ENCODE data around the gene OR4D2. TPM values are rescaled to one million over a fixed set of nuclear protein-coding genes. Genes with fewer than 3 reads are reported as not detected.

OR4D2 gene
- total and polyA plus RNA-seq, 2 of the 4 experiments (the other 2 are of a cell fraction) = not detected

DNA sequence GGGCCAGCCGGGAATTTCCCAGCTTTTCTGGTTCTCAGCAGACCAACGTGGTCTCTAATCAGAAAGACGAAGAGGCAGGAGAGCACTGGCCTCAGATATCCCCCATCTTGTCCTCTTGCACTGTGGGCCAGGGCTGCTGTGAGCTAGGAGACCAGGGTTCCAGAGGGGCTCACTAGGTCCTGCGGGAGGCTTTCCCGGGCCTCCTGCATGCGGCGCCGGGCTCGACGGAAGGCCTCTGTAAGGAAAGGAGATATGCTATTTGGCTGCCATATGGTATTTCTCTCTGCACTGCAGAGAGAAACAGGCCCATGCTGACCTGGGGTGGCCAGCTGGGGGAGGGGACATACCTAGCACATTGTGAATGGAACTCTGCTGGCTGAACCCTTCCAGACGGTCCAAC is 39.2 kb downstream of the OR4D2 start:
- no TSS peak for BruUV-seq (replicated peaks)
- Histone ChIP-seq H3K27me3 (ENCODE audit: control insufficient read depth, insufficient read depth, low read length) (no peaks in the 10 kb centered on the region), H2BK120ac (ENCODE audit: low read depth, low read length) (no peak overlapping the region), H3K9me3 (ENCODE audit: control insufficient read depth, insufficient read depth, low read length) (no peaks in the 10 kb centered on the region), H4K5ac (ENCODE audit: low read depth, low read length) (no peak overlapping the region), H3K79me1 (ENCODE audit: low read depth in 1 of 2, low read length in 2 of 2) (no peaks in the 10 kb centered on the region), H3K36me3 (ENCODE audit: control insufficient read depth, insufficient read depth, low read length) (peaks cover 19% of the 10 kb centered on the region), H3K4me2 (ENCODE audit: low read depth, low read length) (no peak overlapping the region), H4K20me1 (ENCODE audit: insufficient read depth, low read length) (no peaks in the 10 kb centered on the region), H2AK5ac (ENCODE audit: low read depth, low read length) (no peak overlapping the region), H3K4me3 (ENCODE audit: insufficient read depth, low read depth, low read length) (no peak overlapping the region), H2BK5ac (ENCODE audit: low read depth, low read length, poor library complexity, severe bottlenecking) (no peak overlapping the region), H2BK20ac (ENCODE audit: low read depth, low read length) (no peak overlapping the region), H4K91ac (ENCODE audit: insufficient read depth, low read depth, low read length) (no peak overlapping the region), H3K18ac (ENCODE audit: low read depth, low read length) (no peak overlapping the region), H3K14ac (replicated peaks; ENCODE audit: low read depth, low read length) (no peak overlapping the region), H3K4me1 (ENCODE audit: control insufficient read depth, insufficient read depth, low read length) (no peaks in the 10 kb centered on the region), H3K9ac (ENCODE audit: low read depth, low read length) (no peak overlapping the region), H2AK9ac (replicated peaks; ENCODE audit: low read depth, low read length, poor library complexity) (no peak overlapping the region), H3K4ac (ENCODE audit: low read depth, low read length) (no peak overlapping the region), H3K9me1 (ENCODE audit: insufficient read depth, low read length) (no peaks in the 10 kb centered on the region), H4K8ac (ENCODE audit: low read depth in 2 of 2, low read length in 2 of 2) (no peak overlapping the region), H3K56ac (ENCODE audit: extremely low read depth, insufficient read depth, low read length) (no peak overlapping the region), H2AFZ (replicated peaks; ENCODE audit: low read length, poor library complexity) (no peak overlapping the region), H3K27ac (ENCODE audit: insufficient read depth, low read length) (no peak overlapping the region), H3K23ac (ENCODE audit: low read depth, low read length) (no peak overlapping the region), H2BK15ac (ENCODE audit: low read depth, low read length) (no peak overlapping the region)
- ChIA-PET CTCF (no interaction called here), POLR2A (ENCODE audit: unreplicated experiment) (no interaction called here)
- DNase-seq = no peak
- TF ChIP-seq SMC3 (IDR thresholded peaks at IDR 0.05; ENCODE audit: low read depth, low read length) = no peak
- no peak for TF ChIP-seq POLR2A (IDR thresholded peaks at IDR 0.05; ENCODE audit: low read depth, low read length)
- TF ChIP-seq FOS (IDR thresholded peaks at IDR 0.05; ENCODE audit: low read depth, low read length) = no peak
- TF ChIP-seq RFX5 (IDR thresholded peaks at IDR 0.05; ENCODE audit: low read depth, low read length) = no peak
- TF ChIP-seq, protein P1, sequence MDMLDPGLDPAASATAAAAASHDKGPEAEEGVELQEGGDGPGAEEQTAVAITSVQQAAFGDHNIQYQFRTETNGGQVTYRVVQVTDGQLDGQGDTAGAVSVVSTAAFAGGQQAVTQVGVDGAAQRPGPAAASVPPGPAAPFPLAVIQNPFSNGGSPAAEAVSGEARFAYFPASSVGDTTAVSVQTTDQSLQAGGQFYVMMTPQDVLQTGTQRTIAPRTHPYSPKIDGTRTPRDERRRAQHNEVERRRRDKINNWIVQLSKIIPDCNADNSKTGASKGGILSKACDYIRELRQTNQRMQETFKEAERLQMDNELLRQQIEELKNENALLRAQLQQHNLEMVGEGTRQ (IDR thresholded peaks at IDR 0.05; ENCODE audit: low read depth, low read length) = no peak
- TF ChIP-seq CEBPB (IDR thresholded peaks at IDR 0.05; ENCODE audit: low read depth, low read length) = no peak
- no peak for TF ChIP-seq MAZ (IDR thresholded peaks at IDR 0.05; ENCODE audit: borderline replicate concordance, low read depth, low read length)
- TF ChIP-seq MAFK (IDR thresholded peaks at IDR 0.05; ENCODE audit: low read depth, low read length) = no peak
- TF ChIP-seq RCOR1 (IDR thresholded peaks at IDR 0.05; ENCODE audit: insufficient replicate concordance, low read length) = no peak
- no peak for TF ChIP-seq BHLHE40 (IDR thresholded peaks at IDR 0.05; ENCODE audit: low read depth, low read length)
- no peak for TF ChIP-seq RAD21 (IDR thresholded peaks at IDR 0.05; ENCODE audit: low read length)
- TF ChIP-seq, protein P2, sequence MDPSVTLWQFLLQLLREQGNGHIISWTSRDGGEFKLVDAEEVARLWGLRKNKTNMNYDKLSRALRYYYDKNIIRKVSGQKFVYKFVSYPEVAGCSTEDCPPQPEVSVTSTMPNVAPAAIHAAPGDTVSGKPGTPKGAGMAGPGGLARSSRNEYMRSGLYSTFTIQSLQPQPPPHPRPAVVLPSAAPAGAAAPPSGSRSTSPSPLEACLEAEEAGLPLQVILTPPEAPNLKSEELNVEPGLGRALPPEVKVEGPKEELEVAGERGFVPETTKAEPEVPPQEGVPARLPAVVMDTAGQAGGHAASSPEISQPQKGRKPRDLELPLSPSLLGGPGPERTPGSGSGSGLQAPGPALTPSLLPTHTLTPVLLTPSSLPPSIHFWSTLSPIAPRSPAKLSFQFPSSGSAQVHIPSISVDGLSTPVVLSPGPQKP (IDR thresholded peaks at IDR 0.05; ENCODE audit: borderline replicate concordance, low read depth, low read length) = no peak
- no peak for TF ChIP-seq NFE2L2 (IDR thresholded peaks at IDR 0.05; ENCODE audit: low read depth, low read length)
- intact Hi-C loops (cut with micrococcal nuclease) (no loop called here), dilution Hi-C loops (cut with HindIII; ENCODE audit: low sequenced_read_pairs, unreplicated experiment) (no loop called here), in situ Hi-C loops (cut with MboI; ENCODE audit: low sequenced_read_pairs) (no loop called here)
- ATAC-seq (ENCODE audit: low read depth) = no peak
- WGBS, 2 experiments (ENCODE audit: extremely low coverage in 2 of 2, insufficient read length in 1 of 2) = 63% methylated on average over 2 of the region's 11 CpGs; no CpG with 5 or more reads in 1 of the 2 experiments

All from IMR-90 (cell line).